Measurements from ENCODE around the gene EML4. TPM values are rescaled to one million over a fixed set of nuclear protein-coding genes. Genes with fewer than 3 reads are reported as not detected.
A peak's percentile ranks its signal among the peaks of the same experiment; 100 is the strongest.

Gene EML4
- total and polyA plus RNA-seq, 2 of the 13 experiments (the other 11 are each of a cell fraction or from before 2014, with no cell fraction given) = 243 to 476 TPM

DNA sequence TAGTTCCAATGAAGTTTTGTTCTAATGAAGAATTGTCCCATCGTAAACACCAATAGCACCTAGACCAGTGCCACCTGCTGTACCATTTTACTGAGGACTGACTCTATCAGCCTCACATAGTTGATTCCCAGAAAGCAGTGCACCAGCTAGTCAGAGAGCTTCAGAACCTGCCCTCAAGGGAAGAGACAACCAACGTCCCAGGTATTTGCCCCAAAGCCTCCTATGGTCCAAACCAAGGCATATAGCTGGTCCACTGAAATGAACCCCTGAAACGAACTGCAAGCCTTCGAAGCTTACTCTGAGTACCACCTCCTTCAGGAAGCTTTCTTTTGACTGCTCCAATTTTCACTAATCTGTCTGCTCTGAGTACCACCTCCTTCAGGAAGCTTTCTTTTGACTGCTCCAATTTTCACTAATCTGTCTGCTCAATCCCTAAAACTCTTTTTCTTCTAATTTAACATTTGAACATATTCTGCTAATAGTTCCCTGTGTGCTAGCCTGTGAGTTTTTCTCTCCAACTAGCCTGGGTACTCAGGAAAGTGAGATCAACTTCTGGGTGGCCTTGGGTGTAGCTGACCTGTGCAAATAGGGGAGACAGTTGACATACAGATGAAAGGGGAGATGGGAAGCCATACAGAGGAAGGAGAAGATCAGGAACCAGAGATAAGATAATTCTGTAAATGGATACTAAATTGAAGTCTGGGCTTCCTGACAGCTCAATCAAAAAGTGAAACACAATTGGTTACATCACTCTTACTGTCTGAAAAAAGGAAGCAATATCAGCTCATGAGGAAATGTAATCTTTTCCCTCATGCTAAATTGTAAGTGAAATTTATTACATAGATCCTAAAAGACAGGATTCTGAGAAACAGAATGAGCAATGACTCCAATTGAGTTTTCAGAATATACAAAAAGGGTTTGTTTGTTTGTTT lies 33.5 kb upstream of the EML4 start (continued):
- TF ChIP-seq ZC3H13 (CRISPR knock-in tag; IDR thresholded peaks at IDR 0.05) (no peak), NPAS2 (CRISPR knock-in tag; IDR thresholded peaks at IDR 0.05; ENCODE audit: borderline replicate concordance) (no peak), TOPORS (CRISPR knock-in tag; IDR thresholded peaks at IDR 0.05) (peak; percentile 45; the same call in 1 of the 2 replicates), ATAD3A (CRISPR knock-in tag; IDR thresholded peaks at IDR 0.05) (no peak), SOX13 (IDR thresholded peaks at IDR 0.05) (peak; percentile 95), SOX13 (CRISPR knock-in tag; conservative IDR thresholded peaks at IDR 0.05 in 1 of 2, IDR thresholded peaks at IDR 0.05 in 1 of 2) (peak in 1 of 2 experiments; percentile 98; a peak in 2 of 4 replicates), MXI1 (IDR thresholded peaks at IDR 0.05; ENCODE audit: borderline replicate concordance, low read depth, low read length) (no peak), TSC22D2 (CRISPR knock-in tag; IDR thresholded peaks at IDR 0.05; ENCODE audit: borderline replicate concordance) (peak; percentile 69; the same call in 1 of the 2 replicates), RXRB (CRISPR knock-in tag; IDR thresholded peaks at IDR 0.05; ENCODE audit: borderline replicate concordance) (peak; percentile 97), ASH2L (IDR thresholded peaks at IDR 0.05; ENCODE audit: insufficient read length, low read depth, low read length) (no peak), JUNB (CRISPR knock-in tag; IDR thresholded peaks at IDR 0.05; ENCODE audit: borderline replicate concordance) (peak; percentile 85; the same call in 1 of the 2 replicates)
- TF ChIP-seq, protein P1, sequence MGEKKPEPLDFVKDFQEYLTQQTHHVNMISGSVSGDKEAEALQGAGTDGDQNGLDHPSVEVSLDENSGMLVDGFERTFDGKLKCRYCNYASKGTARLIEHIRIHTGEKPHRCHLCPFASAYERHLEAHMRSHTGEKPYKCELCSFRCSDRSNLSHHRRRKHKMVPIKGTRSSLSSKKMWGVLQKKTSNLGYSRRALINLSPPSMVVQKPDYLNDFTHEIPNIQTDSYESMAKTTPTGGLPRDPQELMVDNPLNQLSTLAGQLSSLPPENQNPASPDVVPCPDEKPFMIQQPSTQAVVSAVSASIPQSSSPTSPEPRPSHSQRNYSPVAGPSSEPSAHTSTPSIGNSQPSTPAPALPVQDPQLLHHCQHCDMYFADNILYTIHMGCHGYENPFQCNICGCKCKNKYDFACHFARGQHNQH (CRISPR knock-in tag; IDR thresholded peaks at IDR 0.05) = peak; percentile 98
- TF ChIP-seq, protein P2, sequence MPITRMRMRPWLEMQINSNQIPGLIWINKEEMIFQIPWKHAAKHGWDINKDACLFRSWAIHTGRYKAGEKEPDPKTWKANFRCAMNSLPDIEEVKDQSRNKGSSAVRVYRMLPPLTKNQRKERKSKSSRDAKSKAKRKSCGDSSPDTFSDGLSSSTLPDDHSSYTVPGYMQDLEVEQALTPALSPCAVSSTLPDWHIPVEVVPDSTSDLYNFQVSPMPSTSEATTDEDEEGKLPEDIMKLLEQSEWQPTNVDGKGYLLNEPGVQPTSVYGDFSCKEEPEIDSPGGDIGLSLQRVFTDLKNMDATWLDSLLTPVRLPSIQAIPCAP (CRISPR knock-in tag; IDR thresholded peaks at IDR 0.05; ENCODE audit: low read depth) = no peak
- TF ChIP-seq, protein P3, sequence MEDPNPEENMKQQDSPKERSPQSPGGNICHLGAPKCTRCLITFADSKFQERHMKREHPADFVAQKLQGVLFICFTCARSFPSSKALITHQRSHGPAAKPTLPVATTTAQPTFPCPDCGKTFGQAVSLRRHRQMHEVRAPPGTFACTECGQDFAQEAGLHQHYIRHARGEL (CRISPR knock-in tag; IDR thresholded peaks at IDR 0.05) = no peak
- TF ChIP-seq, protein P4, sequence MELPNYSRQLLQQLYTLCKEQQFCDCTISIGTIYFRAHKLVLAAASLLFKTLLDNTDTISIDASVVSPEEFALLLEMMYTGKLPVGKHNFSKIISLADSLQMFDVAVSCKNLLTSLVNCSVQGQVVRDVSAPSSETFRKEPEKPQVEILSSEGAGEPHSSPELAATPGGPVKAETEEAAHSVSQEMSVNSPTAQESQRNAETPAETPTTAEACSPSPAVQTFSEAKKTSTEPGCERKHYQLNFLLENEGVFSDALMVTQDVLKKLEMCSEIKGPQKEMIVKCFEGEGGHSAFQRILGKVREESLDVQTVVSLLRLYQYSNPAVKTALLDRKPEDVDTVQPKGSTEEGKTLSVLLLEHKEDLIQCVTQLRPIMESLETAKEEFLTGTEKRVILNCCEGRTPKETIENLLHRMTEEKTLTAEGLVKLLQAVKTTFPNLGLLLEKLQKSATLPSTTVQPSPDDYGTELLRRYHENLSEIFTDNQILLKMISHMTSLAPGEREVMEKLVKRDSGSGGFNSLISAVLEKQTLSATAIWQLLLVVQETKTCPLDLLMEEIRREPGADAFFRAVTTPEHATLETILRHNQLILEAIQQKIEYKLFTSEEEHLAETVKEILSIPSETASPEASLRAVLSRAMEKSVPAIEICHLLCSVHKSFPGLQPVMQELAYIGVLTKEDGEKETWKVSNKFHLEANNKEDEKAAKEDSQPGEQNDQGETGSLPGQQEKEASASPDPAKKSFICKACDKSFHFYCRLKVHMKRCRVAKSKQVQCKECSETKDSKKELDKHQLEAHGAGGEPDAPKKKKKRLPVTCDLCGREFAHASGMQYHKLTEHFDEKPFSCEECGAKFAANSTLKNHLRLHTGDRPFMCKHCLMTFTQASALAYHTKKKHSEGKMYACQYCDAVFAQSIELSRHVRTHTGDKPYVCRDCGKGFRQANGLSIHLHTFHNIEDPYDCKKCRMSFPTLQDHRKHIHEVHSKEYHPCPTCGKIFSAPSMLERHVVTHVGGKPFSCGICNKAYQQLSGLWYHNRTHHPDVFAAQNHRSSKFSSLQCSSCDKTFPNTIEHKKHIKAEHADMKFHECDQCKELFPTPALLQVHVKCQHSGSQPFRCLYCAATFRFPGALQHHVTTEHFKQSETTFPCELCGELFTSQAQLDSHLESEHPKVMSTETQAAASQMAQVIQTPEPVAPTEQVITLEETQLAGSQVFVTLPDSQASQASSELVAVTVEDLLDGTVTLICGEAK (IDR thresholded peaks at IDR 0.05) = no peak
- TF ChIP-seq, protein P4 (CRISPR knock-in tag; IDR thresholded peaks at IDR 0.05) = no peak; the same call in 1 of the 2 replicates

Measured in HepG2 (cell line).